GM18502 (cell line): Measurements from ENCODE around the gene TSR3.

ENCODE experiments used
- ATAC-seq: cut with Tn5 transposase; IDR thresholded peaks from one replicate; pipeline ENCODE4 v1.9.1; 2021; ENCODE audit warnings: mild to moderate bottlenecking; ENCODE audit not compliant: unreplicated experiment, poor library complexity

The TSR3 gene

DNA sequence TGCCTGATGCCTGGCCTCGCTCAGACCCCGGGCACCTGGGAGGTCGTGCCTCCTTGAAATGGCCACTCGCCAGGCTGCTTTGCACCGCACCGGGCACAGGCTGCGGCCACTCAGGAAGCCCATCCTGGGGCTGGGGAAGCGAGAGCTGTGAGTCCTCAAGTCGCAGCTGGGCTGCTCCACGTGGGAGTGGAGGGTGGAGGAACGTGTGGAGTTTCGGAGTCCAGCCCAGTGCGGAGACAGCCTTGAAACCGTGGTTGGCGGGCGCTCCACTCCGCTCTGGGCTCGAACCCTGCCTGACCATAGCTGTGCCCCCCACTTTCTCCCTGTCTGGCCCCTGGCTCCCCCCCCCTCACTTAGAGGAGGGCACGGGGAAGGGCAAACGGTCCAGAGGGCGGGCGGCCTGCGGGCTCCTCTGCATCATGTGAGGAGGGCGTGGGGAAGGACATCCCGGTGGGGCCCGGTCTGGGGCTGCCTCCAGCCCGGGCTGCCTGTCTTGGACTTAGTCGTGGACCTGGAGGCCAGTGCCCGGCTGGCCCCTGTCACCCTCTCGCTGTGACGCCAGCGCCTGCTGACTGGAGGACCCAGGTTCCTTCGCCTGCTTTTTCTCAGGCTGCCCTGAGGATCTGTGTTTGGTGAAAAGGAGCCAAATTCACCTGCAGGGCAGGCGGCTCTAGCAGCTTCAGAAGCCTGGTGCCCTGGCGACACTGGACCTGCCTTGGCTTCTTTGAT, 39.8 kb downstream of the TSR3 start:
- ATAC-seq = no peak

DNA sequence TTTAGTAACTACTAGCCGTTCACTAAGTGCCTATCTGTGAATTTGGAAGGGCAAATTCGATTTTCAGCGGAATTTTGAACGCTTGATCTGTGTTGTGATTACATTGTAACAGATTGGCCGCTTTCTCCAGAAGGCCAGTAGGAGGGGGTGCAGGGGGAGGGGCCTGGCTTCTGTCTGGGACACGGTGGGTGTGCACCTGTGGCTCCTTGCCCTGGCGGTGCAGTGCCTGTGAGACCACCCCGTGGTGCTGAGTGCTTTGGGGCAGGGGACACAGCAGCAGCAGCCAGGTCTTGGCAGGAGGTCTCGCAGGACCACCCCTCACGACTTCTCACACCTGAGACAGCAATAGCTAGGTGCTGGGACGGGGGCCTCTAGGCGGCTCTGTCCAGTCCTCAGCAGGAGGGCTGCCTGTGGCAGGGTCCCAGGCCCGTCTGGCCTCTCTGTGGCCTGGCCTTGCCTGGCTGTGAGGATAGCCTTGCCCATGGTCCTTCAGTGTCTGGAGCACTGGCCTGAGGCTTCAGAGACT, 40.4 kb downstream of the TSR3 start:
- ATAC-seq = no peak

DNA sequence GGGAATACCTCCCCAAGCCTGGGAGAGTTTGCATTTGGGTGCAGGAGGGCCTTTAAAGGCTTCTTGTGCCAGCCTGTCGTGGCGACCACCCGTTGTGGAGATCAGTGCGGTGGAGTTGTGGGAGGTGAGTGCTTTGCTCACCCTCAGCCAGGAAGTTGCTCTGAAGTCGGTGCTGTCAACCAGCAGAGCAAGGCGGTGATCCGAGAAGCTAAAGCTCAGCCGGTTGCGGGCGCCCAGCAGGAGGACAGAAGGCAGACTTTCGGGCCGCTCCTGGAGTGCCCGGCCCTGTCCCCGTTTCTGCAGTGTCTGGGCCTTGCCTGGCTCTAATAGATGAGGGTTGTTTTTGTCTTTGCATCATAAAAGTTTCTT, 40.9 kb downstream of the TSR3 start:
- ATAC-seq = no peak

DNA sequence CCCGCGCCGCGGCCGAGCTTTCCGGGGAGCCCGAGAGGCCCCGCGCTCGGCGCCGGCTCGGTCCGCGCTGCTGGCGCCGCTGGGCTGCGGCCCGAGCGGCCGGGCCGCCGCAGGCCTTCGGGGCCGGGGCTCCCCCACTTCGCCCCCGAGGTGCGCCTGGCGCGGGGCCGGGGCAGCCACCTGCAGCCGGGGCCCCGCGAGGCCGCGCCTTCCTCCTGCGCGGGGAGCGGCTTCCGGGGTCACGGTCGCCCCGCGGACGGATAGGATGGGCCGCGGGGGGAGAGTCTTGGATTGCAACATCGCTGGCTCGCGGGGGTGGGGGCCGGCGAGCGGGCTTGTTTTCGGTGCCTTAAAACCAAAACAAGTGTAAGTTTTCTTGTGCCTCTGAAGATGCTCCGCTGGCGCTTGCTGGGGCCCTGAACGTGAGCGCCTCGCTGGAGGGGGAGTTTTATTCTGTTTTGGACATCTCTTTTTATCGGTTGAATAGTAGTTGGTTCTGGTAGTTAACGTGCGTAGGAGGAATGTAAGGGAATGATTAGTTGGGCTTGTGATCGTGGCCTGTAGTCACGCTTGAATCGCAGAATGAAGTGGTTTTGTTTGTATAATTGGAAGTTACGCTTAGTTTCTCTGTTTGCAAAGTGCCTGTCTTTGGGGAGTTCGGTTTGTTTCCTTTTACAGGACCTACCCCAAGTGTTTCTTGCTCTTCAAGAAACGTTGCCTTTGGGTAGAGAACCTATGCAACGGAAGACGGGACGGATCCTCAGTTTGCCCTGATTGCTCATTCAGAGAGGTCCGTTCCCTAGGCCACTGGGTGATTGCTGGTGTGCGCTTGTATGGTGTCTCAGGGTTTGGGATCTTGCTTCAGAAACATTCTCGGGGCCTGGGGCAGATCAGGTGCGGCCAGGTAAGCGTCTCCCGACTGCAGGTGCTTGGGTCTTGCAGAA, 41.5 kb downstream of the TSR3 start:
- ATAC-seq = peak; percentile 26

DNA sequence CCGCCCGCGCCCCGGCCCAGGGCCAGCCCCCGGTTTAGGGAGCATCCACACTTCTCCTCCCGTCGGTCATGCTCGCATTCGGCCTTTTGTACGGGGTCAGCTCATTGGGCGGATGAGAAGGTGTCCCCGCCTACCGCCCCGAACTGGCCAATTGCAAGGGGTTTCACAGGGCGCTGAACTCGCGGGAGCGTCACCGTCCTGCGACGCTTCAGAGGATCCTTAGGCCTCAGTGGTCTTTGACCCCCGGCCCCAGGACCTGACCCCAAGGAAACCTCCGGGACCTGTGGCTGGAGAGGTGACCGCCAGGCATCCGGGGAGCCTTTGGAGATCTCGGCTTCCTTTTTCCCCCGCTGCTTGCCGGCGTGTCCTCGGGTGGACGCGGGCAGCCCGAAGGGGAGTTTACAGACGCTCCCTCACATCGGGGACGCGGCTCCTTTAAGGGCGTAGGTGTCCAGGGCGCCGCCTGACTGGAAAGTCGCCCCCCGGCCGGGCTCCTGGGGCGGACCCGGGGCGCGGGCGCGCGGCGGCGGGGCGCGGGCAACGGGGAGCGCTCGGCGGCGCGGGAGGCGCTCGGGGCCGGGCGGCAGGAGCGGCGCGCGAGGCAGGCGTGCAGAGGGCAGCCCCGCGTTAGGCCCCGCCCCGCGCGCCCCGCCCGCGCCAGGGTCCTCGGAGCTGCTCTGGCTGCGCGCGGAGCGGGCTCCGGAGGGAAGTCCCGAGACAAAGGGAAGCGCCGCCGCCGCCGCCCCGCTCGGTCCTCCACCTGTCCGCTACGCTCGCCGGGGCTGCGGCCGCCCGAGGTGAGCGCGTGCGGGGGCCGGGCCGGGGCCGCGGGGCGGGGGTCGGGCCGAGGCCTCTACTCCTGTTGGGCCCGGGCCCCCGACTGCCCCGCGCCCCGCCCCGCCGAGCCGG, 42.4 kb downstream of the TSR3 start, which contains the start of gene UBE2I:
Gene UBE2I (plus strand): TSS at position 660 of the 909 bp plus-strand sequence. CDS start 4,395 bp downstream, outside the sequence.
- peak; percentile 64 for ATAC-seq

DNA sequence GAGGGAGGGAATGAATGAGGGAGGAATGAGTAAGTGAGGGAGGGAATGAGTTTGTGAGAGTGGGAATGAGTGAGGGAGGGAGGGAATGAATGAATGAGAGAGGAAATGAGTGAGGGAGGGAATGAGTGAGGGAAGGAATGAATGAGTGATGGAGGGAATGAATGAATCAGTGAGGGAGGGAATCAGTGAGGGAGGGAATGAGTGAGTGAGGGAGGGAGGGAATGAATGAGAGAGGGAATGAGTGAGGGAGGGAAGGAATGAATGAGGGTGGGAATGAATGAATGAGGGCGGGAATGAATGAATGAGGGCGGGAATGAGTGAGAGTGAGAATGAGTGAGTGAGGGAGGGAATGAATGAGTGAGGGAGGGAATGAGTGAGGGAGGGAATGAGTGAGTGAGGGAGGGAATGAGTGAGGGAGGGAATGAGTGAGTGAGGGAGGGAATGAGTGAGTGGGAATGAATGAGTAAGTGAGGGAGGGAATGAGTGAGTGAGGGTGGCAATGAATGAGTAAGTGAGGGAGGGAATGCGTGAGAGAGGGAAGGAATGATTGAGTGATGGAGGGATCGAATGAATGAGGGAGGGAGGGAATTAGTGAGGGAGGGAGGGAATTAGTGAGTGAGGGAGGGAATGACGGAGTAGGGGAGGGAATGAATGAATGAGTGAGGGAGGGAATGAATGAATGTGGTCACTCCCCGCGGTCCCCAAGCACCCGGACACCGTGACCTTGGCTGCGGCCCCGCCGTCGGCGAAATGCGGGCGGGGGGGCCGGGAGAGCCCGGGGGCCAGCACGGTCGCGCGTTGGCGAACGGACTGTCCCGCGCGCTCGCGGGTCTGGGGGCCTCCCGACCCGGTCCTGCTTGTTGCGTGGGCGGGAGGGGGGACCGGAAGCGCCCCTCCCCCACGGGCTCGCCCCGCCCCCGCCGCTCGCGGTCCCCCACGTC, 43.4 kb downstream of the TSR3 start:
- no peak for ATAC-seq

DNA sequence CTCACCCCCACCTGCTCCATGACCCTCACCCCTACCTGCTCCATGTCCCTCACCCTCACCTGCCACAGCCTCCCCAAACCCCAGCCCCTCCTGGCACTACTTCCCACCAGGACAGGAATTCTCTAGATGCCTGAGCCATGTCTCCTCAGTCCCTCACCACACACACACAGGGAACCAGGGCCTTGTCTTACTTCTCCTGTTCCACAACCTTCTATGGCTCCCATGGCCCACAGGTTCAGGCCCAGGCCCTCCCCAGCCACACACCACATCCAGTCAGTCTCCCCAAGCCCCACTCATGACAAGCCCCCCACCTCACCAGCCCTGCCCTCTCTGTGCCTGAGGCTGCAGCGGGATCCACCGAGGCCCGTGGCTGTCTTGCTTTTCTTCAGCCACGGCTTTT, 45.3 kb downstream of the TSR3 start:
- ATAC-seq = no peak

DNA sequence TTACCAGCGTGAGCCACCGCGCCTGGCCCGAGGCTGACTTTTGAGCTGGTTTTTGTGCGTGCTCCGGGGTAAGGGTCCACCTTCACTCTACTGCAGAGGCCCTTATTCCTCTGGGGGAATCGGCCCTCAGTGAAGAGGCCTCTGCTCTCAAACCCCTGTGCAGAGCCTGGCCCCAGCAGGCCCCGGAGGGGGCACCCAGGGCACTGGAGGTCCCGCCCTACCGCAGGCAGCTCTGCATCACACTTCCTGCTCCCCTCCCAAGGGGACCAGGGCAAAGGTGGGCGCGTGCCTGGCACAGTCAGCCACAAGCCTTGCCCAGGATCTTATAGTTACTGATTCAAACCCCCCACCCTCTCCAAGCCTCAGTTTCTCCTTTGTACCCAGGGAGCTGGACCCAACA, 45.9 kb downstream of the TSR3 start:
- ATAC-seq = no peak

DNA sequence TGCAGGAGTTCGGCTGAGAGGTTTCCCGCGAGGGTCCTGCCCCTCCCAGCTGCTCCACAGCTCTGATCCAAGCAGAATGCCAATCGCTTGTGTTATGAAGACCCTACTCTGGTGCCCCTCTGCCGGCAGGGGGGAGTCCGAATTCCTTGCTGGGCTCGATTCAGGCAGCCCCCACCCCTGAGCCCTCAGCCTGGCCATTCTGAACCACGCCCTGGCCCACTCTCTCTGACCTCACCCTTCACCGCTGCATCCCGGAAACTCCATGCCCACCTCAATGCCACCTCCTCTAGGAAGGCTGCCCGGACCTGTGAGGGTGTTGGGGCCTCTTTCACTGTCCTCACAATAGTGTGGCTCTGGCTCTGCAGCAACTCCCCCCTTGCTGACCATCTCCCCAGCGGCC, 50.1 kb downstream of the TSR3 start:
- no peak for ATAC-seq

DNA sequence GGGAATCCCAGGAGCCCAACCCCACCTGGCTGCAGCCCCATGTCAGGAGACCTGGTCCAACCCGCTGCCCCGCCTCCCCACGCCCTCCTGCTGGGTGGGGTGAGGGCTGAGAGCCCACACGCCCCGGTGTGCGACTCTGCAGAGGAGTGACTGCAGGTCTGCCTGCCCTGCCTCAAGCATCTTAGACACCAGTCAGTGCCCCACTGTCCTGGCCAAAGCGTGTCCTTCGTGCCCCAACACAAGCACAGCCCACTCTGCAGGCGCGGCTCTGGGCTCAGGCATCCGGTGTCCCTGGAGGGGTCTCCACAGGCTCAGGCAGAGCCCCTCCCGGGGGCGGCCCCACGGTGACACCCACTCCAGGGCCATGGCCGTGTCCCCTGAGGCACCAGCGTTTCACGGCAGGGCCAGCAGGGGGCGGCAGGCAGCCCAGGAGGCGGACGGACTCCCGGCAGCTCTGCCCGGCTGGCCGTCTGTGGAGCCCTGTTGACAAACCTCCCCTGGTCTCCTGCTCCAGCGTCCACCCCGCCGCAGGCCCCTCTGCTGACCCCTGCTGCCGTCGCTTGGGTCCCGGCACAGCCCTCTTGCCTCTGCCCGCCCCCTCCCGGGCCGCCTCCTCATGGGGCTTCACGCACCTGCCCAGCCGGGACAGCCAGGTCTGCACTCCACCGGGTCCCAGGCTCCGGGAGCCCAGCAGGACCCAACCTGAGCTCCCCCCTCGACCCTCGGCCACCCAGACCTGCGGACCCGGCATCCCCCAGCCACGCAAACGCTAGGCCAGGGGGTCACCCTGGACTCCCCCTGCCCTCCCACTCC, 50.8 kb downstream of the TSR3 start:
- ATAC-seq = no peak

DNA sequence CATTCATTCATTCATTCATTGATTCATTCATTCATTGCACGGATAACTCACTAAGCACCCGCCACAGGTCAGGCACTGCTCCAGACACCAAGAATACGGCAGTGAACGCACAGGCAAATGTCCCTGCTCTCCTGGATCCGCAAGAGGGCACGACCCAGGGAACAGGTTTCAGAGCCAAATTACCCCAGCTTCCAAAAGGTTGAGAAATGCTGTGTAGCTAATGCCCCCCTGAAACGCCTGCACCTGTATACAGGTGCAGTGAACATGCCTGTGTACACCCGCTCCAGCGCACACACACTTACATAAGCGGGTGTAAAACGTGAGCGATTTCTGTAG, 51.8 kb downstream of the TSR3 start:
- no peak for ATAC-seq
